T-helper 2 cell (primary cell): Measurements from ENCODE around the gene EXOC3L1.

Experiments
- DNase-seq, 5 experiments: peaks; one replicate each; pipeline versions ENCODE4 v3.0.0 to v3.0.0-alpha.2; 2012 to 2022
- total RNA-seq, 2 donors: gene quantifications; one replicate each; lab custom pipeline; 2026; lab: John Stamatoyannopoulos, UW

EXOC3L1 gene
- 0 to 0.31 reads per million in 2 donors for total RNA-seq

GRCh38 chr16:67190041-67190440, at the start of gene EXOC3L1:
Gene EXOC3L1, minus strand, starts transcription at chr16:67190136. Its CDS starts 460 bp downstream, at chr16:67189676.
- no peak for DNase-seq

GRCh38 chr16:67238806-67239470, 49.0 kb upstream of the EXOC3L1 start:
- no peak for DNase-seq

- no peak for DNase-seq
Measured at GRCh38 chr16:67238278-67238575, 48.3 kb upstream of the EXOC3L1 start.

- DNase-seq = no peak
Measured at GRCh38 chr16:67237396-67238277, 47.7 kb upstream of the EXOC3L1 start.

- DNase-seq = peak; percentile 56 to 80 (median 68)
Measured at GRCh38 chr16:67236563-67237395, 46.8 kb upstream of the EXOC3L1 start.

- peak in 3 of 5 experiments; percentile 36 to 92 (median 52) for DNase-seq
Measured at GRCh38 chr16:67235816-67236562, 46.1 kb upstream of the EXOC3L1 start.

- no peak for DNase-seq
Measured at GRCh38 chr16:67234180-67234597, 44.3 kb upstream of the EXOC3L1 start.

- DNase-seq = no peak
Measured at GRCh38 chr16:67233596-67233995, 43.7 kb upstream of the EXOC3L1 start.

- no peak for DNase-seq
Measured at GRCh38 chr16:67230809-67231660, 41.1 kb upstream of the EXOC3L1 start.

- DNase-seq = no peak
Measured at GRCh38 chr16:67229906-67230808, 40.2 kb upstream of the EXOC3L1 start.

GRCh38 chr16:67228905-67229304, 39.0 kb upstream of the EXOC3L1 start:
- no peak for DNase-seq

GRCh38 chr16:67228034-67228785, 38.3 kb upstream of the EXOC3L1 start:
- no peak for DNase-seq

GRCh38 chr16:67227567-67227921, 37.6 kb upstream of the EXOC3L1 start:
- no peak for DNase-seq

GRCh38 chr16:67226804-67227566, 37.0 kb upstream of the EXOC3L1 start, which contains the start of gene TMEM208:
Gene TMEM208, plus strand, starts transcription at chr16:67227130. Its CDS starts 89 bp downstream, at chr16:67227219.
- peak; percentile 90 to 99 (median 96) for DNase-seq

- DNase-seq = no peak
Measured at GRCh38 chr16:67226295-67226803, 36.4 kb upstream of the EXOC3L1 start.

- no peak for DNase-seq
Measured at GRCh38 chr16:67223992-67224391, 34.1 kb upstream of the EXOC3L1 start.

- DNase-seq = no peak
Measured at GRCh38 chr16:67216612-67217490, 26.9 kb upstream of the EXOC3L1 start.
